GM10248 (cell line): Measurements from ENCODE around the gene TMEM14A.

ENCODE experiments used
- CTCF ChIA-PET: fragments of 300-600 bp; sonication (Branson Sonifier 250); formaldehyde crosslinking; extraction: SDS; loops from one replicate; lab custom pipeline; 2021; ENCODE audit warnings: antibody characterized with exemption; lab: Yijun Ruan, JAX
- POLR2A ChIA-PET: fragments of 350-650 bp; sonication (Branson Sonifier 250); formaldehyde crosslinking; extraction: SDS; loops from one replicate; lab custom pipeline; 2020; ENCODE audit warnings: antibody characterized with exemption; lab: Yijun Ruan, JAX
- DNase-seq: peaks from one replicate; pipeline ENCODE4 v3.0.0; 2012; ENCODE audit errors: extremely low spot score
- TF ChIP-seq, protein P1 (sequence below): IDR thresholded peaks from 2 replicates; pipeline ENCODE4 v1.5.1; 2012; ENCODE audit warnings: mild to moderate bottlenecking, low read depth; ENCODE audit errors: extremely low read depth, missing control alignments, control extremely low read depth

Gene TMEM14A

DNA sequence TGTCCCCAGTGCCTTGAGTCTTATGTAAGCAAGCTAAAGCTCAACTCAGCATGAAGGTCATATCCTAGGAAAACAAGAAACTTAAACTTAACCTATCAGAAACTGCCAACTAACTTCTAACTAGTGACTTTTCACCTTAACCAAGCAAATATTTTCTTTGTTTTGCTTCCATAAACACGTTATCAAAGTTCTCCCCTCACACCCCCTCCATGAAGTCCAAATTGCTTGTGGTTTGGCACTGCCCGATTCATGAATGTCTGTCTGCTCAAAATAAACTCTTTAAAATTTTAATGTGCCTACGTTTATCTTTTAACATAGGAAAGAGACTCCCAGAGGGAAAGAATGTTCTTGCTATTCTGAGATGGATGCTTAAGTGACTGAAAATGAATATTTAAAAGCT, 57.5 kb downstream of the TMEM14A start:
- DNase-seq, result no peak
- TF ChIP-seq, protein P1, sequence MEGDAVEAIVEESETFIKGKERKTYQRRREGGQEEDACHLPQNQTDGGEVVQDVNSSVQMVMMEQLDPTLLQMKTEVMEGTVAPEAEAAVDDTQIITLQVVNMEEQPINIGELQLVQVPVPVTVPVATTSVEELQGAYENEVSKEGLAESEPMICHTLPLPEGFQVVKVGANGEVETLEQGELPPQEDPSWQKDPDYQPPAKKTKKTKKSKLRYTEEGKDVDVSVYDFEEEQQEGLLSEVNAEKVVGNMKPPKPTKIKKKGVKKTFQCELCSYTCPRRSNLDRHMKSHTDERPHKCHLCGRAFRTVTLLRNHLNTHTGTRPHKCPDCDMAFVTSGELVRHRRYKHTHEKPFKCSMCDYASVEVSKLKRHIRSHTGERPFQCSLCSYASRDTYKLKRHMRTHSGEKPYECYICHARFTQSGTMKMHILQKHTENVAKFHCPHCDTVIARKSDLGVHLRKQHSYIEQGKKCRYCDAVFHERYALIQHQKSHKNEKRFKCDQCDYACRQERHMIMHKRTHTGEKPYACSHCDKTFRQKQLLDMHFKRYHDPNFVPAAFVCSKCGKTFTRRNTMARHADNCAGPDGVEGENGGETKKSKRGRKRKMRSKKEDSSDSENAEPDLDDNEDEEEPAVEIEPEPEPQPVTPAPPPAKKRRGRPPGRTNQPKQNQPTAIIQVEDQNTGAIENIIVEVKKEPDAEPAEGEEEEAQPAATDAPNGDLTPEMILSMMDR, result no peak
- POLR2A ChIA-PET, result no interaction called here
- CTCF ChIA-PET, result no interaction called here

DNA sequence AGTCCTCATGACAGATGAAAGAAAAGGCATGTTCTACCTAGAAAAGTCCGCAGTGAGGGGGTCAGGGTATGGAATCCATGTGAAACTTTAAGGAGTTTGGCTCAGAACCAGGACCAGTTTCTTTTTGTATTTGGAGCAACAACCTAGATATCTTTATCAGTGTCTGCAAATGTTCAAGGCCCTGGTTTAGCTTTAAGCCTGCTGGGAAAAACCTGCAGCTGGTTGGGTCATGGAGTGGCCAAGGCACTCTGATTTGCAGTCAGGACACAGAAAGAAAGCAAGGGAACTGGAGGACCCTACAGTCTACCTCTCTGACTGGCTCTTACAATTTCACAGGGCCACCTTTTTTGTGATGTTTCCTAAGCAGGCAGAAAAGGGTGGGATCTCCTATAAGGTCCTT, 58.7 kb downstream of the TMEM14A start:
- ChIA-PET POLR2A (no interaction called here), CTCF (no interaction called here)
- no peak for DNase-seq
- TF ChIP-seq, protein P1, result no peak

DNA sequence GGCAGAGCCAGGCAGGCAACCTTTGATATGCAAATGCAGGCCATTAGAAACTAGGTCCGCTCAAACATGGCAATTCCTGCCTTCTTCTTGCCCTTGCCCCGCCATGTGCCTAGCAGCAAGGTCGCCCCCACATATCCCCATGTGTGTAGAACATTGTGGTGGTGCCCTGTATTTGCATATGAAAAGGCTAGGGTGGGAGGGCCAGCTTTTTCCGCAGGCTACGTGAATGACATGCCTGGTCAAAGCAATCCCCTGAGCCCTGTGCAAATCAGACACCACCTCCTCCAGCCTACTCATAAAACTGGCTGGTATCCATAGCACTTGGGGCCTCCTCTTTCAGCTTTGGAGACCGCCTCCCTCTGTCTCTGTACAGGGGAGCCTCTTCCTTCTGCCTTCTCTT, 60.8 kb downstream of the TMEM14A start:
- DNase-seq, result no peak
- POLR2A ChIA-PET, result no interaction called here
- CTCF ChIA-PET, result interaction anchor here (1.4 to 1.6 kb wide), 2 partner anchors 11 to 16 kb away, joined by 3 to 4 read pairs; no protein-coding TSS in a partner anchor
- TF ChIP-seq, protein P1, result no peak

- no peak for DNase-seq
- TF ChIP-seq, protein P1, result no peak
- ChIA-PET CTCF (interaction anchor here (0.6 to 1.6 kb wide), 3 partner anchors 8 to 17 kb away, joined by 3 to 6 read pairs (median 4); no protein-coding TSS in a partner anchor), POLR2A (no interaction called here)
Measured at GRCh38 chr6:52733172-52733571, 62.3 kb downstream of the TMEM14A start.

DNA sequence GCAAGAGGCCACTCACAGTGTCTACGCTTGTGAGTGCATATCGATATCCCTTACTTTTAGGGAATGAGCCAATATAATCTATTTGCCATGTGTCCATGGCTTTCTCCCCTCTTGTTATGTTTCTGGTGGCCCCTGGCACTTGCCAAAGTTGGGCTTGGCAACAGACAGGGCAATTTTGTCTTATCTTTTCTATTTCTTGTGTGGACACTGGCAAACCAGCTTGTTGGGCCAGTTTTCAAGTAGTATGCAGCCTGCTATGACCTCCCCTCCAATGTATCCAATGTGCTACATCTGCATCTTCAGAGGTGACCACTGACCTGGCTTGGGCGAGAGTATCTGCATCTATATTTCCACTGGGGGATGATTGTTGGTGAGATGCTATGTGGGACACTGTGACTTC, 63.2 kb downstream of the TMEM14A start:
- CTCF ChIA-PET, result interaction anchor here (1.1 to 1.6 kb wide), 2 partner anchors 9 to 26 kb away, joined by 3 to 6 read pairs; no protein-coding TSS in a partner anchor

GRCh38 chr6:52735071-52735470, 64.2 kb downstream of the TMEM14A start:
- TF ChIP-seq, protein P1, result no peak
- no peak for DNase-seq
- CTCF ChIA-PET, result interaction anchor here (1.6 kb wide), 1 partner anchor 25 kb away, joined by 3 read pairs; no protein-coding TSS in a partner anchor
- POLR2A ChIA-PET, result no interaction called here

More for the DNA sequence above, 63.2 kb downstream of the TMEM14A start:
- TF ChIP-seq, protein P1, result no peak
- DNase-seq, result no peak
- POLR2A ChIA-PET, result no interaction called here
